GM19099 (cell line): ENCODE data around the gene DOCK7.

Source experiments
- POLR2A ChIP-seq: IDR thresholded peaks from 3 replicates; pipeline ENCODE4 v1.6.1; 2011; ENCODE audit warnings: low read depth; ENCODE audit not compliant: insufficient read length; ENCODE audit errors: extremely low read depth

The DOCK7 gene

DNA sequence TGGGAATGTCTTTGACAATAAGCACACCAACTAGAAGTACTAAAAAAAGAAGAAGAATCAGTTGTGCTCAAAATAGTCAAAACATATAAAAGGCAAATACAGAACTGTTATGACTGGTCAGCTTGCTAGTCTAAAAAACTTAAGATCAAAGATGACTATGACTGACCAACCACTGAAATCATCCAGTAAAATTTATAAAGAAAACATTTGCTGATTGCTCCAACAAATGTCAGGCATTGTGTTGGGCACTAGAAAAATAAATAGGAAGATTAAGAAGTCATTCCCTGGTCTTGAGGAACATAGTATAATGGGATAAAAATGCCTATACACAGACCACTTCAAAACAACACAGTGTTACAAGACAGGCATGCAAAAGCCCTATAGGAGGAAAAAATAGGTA is 100.2 kb downstream of the DOCK7 start:
- no peak for TF ChIP-seq POLR2A

DNA sequence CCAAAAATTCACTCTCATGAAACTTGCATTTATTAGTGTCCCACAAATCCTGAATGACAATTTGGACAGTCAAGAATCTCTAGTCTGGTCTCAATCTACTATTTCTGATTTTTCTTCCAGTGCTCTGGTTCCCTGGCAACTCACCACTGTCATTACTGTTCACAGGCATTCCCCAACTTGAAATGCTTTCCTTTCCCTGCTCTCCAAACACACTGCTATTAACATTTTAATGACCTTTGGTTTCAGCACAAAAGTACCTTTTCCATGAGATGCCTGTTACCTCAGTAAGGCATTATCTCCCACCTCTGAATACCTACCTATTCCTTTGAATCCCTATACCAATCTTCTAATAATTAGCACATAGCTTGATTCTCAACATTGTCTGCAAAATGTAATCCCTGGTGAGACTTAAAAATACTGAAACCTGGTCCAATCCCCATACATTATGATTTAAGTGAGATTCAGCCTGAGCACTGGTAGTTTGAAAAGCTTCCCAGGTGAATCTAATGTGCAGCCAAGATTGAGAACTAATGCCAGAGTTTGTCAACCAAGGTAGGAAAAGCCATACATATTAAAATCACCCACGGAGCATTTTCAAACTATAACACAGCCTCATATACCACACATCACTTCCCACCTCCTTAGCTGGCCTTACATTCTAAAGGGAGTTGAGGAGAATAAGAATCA is 102.6 kb downstream of the DOCK7 start:
- no peak for TF ChIP-seq POLR2A

DNA sequence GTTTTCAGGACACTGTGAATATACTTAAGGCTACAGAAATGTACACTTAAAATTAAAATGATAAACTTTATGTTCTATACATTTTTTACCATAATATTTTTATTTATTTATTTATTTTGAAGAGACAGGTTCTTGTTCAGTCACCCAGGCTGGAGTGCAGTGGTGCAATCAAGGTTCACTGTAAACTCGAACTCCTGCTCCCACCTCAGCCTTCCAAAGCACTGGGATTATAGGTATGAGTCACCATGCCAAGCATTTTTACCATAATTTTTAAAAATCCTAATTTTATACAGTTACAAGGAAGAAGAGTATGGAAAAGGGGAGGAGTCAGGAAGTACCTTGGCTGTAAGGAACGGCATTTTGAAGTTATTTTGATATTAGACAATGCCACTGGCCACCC is 114.5 kb downstream of the DOCK7 start:
- no peak for TF ChIP-seq POLR2A

DNA sequence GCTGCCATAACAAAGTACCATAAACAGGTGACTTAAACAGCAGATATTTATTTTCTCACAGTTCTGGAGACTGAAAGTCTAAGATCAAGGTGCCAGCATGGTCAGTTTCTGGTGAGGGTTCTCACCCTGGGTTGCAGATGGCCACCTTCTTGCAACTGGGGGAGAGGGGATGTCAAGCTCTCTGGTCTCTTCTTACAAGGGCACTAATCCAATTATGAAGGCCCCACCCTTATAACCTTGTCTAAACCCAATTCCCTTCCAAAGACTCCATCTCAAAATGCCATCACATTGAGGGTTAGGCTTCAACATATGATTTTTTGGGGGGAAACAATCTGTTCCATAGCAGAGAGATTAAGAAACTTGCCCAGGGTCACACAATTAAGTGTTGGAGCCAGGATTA is 115.7 kb downstream of the DOCK7 start:
- no peak for TF ChIP-seq POLR2A

DNA sequence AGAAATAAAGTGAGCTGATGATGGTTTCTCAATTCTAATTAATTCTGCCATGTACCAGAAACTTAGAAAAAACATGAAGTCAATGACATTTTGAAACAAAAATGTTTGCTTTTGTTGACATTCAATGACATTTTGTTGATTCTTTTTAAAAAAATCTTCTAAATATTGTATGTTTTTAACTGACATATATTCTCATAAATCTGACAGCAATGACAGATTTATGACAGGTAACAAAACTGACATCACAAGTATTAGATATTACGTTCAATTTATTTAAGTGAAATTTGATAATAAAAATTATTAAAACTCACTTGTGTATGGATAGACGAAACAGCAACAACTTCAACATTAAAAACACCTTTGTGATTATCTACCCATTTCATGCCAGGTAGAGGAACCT is 126.9 kb downstream of the DOCK7 start:
- TF ChIP-seq POLR2A, result no peak

DNA sequence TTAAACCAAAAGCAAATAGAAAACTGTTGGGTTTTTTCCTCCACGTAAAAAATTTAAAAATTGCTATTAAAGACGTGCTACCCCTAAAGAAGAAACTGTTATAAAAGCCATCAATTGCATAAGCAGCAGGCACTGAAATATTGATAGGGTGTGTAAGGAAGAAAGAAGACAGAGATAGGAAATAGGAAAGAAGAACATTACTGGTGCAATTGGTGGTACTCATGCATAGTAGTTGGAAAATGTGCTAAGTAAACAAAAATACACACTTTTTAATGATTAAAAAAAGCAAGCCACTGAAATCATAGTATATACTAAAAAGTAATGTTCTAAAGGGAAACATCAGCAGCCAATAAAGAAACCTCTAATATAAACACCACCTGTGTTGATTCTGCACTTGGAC is 143.6 kb downstream of the DOCK7 start:
- TF ChIP-seq POLR2A, result no peak

DNA sequence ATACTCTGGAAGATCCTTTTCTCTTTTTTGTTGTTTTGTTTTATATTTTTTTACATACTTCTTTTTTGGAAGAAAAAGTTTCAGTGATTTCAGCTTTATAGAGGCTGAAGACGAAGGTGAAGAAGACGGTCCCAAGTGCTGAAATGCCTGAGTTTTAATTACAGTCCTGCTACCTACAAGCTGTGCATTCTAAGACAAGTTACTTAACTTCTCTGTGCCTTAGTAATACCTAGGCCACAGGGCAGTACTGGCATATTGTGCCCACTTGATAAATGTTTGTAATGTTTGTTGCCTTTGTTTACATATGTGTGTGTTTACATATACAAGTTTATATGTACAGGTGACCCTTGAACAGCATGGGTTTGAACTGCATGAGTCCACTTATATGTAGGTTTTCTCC is 147.1 kb downstream of the DOCK7 start:
- no peak for TF ChIP-seq POLR2A

DNA sequence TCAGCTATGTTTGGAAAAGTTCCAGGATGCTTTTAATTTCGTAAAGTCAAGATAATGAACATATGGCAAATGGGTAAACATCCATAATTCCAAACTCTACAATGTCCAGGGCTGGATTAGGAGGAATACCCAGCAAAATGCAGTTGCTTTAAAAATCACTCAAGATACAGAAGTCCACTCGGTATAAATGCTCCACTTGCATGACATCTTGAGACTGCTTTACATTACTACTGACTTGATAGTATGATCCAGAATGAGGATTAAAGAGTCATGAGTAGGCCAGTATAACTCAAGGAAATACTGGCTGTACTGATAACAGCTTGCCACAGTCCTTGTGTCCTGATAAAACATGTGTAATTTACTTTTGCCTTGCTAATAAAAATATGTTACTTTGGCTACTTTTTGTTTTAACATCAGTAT is 149.1 kb downstream of the DOCK7 start:
- no peak for TF ChIP-seq POLR2A

DNA sequence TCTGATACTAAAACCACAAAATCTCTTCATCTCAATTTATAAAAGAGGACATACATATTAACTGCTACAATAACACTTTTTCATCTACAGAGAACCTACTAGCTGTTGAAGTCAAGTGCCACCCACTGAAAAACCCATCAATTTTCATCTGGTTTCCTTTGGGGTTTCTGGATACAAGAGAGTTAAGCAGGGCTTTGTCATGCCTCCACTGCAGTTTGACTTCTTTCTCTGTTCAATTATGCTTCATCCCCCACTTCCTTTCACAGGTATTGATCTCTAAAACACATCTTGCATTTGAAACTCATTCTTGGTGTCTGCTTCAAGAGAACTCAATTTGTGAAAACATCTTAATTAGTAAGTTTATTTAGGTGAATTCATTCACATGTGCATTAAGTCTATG is 151.3 kb downstream of the DOCK7 start:
- TF ChIP-seq POLR2A, result no peak

DNA sequence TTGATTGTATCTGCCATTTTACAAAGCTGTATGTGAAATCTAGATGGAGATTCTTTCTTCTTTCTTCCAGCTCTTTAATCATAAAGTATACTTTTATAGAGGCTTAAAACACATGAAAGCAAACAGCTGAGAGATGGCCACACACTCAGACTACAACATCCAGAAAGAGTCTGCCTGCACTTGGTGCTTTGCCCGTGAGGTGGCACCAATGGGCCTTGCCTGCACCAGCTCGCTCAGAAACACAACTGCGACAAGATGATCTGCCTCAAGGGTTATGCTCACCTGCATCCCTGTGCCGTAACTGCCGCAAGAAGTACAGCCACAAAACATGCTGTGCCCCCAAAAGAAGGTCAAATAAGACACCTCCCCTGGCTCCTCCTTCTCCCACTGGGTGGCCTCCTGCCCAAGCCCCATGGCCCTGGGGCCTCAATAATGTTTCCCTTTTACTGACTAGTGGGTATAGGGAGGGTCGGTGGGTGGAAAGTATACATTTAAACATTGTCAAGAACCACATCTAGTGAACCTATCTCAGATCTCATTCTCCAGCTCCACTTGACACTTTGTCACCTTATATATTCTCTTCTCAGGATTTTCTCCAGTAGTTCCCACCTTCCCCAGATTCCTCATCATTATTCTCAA is 157.6 kb downstream of the DOCK7 start:
- TF ChIP-seq POLR2A, result no peak

DNA sequence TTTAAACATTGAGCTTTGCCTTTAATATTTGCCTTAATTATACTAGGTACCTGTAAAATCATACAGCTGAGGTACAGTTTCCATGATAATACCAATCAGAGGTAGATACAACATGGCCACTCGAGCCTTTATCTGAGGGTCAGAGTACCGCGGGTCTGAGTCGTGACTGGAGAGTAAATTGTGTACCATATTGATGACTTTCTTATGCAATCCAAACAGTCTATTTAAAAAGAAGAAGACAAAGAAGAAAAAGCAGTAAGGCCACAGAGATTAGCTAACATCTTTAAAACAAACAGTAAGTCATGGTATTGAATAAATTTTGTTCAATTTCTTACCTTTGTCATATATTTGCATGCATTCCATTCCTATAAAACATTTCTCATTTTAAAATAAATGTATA is 159.0 kb downstream of the DOCK7 start:
- TF ChIP-seq POLR2A, result no peak

DNA sequence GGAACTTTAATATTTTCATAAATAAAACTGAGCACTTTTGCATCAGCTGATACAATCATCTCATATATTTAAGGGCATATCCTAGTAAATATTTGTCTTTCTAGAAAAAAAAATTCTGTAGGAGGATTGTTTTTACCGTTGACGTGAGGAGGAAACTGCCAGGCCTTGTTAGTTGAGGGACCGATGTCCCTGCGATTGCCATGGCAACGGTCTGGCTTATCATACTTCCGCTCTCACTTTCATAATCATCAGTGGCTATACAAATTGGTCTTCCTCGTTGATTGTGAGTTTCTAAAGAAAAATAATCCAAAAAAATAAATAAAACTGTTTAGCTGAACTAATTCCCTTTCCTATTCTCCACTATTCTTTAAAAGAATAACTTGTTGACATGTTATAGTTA is 160.2 kb downstream of the DOCK7 start:
- no peak for TF ChIP-seq POLR2A

DNA sequence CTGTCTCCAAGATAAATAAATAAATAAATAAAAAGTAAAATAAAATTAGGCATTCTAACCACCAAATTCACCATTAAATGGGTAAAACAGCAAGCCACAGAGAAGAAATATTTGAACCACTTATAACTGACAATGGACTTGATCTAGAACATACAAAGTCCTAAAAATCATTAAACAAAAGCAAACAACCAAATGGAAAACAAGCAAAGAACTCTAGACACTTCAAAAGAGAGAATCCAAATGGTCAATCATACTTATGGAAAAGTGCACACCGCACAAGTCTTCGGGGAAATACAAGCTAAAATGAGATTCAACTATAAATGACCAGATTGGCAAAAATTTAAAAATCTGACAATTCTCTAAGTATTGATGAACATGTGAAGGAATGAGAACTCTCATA is 164.3 kb downstream of the DOCK7 start:
- no peak for TF ChIP-seq POLR2A

DNA sequence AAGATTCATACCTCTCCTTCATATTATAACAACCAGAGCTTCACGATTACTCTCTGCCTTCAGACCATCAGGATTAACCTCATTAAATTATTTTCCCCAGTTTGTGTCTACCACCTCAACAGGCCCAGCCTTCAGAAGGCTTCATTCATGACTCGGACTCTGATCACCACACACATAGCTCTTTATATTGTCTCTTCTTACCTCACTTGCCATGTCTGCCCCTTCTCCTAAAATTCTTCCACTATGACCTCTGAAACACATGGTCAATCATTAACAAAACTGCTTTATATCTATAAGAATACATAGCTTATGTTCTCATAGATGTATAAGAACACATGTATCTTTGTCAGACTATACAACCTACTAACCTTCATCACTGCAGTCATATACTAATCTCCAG is 171.6 kb downstream of the DOCK7 start:
- no peak for TF ChIP-seq POLR2A

DNA sequence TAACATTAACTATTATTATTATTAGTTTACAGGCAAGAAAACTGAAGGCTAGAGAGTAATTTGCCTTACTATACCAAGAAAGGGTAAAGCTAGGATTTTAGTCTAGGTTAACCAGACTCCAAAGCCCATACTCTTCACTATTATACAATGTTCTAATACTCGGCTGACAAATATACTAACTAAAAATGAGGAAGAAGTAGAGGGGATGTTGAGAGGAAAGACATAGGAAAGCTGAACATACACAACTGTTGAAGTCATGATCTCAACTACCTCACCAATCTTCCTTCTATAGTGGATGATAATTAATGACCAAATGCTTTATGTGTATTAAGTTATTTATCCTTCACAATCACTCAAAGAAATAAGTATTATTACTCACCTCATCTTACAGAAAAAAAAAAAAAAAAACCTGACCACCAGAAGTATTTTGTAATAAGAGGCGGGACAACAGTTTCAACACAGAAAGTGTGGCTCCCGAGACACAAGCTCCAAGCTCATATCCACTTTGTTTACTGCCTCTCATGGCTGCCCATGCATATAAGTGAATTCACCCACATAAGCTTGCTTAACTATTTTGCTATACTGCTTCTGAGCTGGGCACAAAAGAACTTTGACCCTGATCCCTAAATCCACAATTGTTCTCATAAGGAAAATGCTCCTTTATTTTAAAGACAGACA is 173.3 kb downstream of the DOCK7 start:
- no peak for TF ChIP-seq POLR2A

DNA sequence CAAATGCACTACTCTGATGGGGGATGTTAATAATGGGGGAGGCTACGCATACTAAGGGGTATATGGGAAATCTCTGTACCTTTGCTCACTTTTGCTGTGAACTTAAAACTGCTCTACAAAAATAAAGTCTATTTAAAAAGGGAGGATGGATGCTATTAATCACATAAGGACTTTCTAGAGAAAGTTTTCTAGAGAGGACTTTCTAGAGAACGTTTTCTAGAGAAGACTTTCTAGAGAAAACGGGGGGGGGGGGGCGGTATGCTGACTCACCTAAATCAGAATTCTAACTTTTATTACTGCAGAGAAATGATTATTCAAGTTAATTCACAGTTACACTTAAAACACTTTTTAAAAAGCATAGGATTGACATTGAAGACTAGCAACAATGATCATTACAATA is 175.2 kb downstream of the DOCK7 start:
- TF ChIP-seq POLR2A, result no peak
